ENCODE measurements around the gene EPB41L4B.

The EPB41L4B gene

DNA sequence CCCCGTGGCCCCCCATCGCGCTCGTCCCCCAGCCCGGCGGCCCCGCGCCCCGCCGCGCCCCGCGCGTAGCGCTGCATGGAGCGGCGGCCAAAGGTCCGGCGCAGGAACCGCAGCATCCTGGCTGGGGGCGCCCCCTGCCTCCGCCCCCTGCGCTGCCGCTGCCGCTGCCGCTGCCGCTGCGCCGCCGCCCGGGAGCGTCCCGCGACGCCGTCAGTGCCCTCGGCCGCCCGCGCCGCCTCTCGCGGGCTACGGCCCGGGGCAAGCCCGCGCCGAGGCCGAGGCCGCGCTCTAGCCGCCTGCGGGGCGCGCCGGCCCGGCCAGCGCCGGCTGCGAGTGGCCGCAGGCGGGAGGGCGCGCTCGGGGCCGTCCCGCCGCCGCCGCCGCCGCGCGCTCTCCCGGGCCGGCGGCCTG lies 523 bp downstream of the EPB41L4B start:
- no peak for DNase-seq (ENCODE audit: low spot score)

DNA sequence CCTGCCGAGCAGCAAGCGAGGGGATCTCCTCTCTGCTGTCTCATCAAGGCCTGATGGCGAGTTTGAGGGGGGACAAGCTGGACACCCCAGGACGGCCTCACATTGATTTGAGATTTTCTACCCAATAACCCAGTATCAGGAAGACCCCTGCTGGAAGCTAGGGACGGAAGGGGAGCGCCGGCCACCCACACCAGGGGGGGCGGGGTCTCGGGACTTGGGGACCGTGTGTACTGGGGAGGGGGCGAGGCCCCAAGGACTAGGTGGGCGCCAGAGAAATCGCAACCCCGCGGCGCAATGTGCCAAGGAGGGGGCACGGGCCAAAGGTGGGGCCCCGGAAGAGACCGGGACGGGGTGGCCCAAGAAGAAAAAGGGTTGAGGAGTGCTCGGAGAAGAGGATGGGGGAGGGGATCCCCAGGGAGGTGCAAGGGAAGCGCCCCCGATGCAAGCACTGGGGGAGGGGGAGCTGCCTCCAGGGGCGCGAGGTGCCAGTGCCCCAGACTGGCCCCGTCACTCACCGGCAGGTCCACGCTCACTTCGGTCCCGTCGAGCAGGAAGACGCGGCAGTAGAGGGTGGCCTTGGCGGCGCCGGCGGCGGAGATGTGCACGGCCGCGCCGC lies 1.1 kb downstream of the EPB41L4B start:
- no peak for DNase-seq (ENCODE audit: low spot score)

DNA sequence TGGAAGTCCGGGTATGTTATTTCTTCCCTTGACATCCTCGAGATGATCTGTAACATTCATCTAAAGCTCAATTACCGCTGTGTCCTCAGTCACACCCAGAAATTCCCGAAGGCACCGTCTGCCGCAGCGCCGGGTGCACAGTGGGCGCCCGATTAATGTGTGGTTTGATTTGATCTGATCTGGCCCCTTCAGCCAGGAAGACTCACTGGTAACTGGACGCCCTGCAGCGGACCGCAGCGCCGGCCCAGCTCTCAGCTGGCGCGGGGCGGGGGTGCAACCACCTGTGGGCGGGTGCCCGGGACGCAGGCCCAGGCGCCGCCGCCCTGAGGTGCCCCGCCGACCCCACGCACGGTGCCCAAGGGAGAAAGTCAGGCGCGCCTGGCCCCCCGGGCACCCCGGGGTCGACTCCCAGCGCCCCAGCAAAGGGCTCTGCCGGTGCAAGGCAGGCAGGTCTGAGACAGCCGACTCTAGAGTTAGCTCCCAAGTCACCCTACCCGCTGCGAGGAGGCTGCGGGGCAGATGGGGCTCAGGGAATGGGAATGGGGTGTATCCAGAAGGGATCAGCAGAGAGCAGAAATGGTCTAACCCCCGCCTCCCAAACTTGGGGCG lies 1.7 kb downstream of the EPB41L4B start:
- DNase-seq (ENCODE audit: low spot score): no peak

DNA sequence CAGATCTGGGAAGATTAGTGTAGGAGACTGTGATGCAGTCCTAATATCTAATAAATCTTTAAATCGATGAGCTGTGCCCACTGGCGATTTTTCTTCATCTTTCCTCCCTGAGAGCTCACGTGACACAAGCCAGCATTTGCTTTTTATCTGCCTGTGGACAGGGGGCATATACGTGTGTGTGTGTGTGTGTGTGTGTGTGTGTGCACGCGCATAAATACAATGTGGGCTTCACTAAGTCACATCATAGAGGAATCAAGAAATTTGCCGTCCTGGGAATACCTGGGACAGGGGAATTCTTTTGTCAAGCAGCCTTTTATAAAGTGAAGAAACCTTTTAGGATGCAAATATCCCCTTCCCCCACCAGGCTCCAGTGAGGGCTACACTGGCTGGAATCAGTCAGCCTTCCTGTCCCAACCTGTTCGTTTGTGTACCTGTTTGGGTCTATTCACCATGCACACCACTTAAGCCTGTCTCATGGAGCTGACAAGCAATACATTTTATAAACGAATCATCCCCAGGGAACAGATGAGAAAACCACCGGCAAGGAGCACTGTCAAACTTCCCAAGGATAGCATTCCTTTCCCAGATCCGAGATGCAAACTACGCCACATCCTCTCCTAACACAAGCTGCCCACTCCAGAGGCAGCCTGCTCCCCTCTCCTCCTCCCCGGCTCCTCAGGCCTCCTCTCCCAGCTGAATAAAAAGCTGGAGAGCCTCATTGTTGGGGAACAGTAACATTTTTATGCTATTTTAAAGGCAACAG lies 2.7 kb downstream of the EPB41L4B start:
- DNase-seq (ENCODE audit: low spot score): no peak

DNA sequence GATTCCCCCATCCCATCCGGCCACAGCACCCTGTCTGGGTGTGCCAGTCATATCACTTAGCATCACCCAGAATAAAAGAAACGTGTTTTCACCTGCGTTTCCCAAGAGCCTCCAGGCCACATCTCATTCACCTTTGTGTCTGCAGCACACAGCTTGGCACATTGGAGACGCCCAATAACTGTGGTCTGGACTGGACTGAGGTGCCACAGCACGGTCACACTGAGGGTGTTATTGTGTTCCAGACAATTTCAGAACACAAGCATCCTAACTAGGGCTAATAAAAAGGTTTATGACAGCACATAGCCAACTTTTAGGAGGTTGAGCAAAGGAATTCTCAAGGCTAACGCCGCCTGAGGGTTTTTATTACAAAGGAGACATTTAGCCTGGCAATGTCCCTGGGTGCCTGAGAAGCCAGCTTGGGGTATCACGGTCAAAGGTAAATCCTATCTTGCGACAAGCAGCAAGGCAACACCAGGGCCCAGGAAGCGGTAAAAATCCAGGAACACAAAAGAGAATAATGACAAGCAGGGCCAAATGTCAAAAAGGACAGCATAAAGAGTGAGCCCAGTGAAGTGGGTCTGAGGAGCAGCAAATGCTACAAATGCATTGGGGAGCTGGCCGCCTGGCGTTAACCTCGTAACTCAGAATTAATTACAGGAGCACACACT lies 3.4 kb downstream of the EPB41L4B start:
- DNase-seq (ENCODE audit: low spot score): no peak

DNA sequence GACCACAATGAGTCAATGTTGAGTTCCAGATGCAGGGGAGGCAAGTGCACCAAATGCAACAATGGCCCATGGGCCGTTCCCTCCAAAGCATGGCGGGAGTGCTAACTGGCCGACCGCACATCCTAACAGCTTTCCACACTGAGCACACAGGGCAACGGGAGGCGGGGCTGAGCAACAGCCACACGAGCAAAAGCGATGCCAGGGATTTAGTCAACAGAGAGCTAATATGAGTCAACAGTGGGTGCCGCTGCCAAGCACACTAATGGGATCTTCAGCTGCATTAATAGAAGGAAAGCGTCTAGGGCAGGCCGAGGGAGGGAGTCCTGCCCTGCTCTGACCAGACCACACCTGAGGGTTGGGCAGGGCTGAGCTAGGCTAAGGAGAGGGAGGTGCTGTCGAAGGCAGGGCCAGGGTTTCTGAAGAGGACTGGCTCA lies 4.6 kb downstream of the EPB41L4B start:
- no peak for DNase-seq (ENCODE audit: low spot score)

DNA sequence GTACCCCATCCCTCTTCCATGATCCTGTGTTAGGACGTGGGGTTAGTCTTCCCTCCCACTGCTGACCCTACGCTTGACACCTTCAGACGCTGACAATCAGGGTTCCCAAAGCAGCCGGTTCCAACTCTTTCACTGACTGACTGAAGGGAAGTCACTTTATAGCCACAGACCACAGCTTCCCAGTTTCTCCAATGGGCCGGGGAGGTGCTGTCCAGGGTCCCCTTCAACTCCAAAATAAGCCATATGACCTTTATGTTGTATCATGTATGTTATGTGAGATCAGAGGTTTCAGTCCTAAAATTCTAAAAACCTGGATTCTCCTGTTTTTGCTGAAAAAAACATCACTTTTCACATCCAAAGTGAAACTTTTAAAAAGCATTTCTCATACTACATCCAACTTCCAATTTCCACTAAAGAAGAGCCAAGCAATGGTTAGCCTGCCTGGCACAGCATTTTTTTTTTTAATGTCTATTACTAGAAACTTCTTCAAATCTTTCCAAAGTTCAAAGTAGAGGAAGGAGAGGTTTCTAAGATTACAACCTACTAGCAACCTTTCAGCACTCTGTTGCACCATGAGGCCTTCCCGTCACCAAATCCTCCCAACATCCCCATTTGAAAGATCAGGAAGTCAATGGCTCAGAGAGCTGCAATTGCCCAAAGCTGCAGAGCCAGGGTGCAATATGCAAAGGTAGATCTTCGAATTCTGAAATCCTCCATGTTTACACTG lies 5.2 kb downstream of the EPB41L4B start:
- DNase-seq (ENCODE audit: low spot score): no peak

DNA sequence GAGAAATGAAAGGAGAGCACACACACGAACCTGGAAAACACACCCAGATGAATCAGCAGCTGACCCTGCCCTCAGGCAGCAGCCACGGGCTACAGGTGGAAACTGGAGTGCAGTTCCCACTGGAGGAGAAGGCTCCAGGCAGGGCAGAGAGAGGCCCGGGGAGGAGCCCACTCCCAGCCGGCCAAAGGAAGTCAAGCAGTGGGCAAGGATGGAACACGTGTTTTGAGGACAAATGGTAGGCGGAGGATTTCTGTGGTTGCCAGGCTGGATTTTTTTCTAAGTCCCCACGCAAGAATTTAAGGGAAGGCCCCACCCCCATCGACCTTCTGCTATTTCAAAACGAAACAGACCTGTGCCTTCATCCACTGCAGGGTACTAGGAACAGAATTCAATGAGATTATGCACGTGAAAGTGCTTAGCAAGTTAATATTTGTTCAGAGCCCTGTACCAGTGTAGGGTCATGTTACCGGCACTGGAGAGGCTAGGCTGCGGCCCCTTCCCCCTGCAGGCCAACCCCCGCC lies 6.8 kb downstream of the EPB41L4B start:
- DNase-seq (ENCODE audit: low spot score): no peak

DNA sequence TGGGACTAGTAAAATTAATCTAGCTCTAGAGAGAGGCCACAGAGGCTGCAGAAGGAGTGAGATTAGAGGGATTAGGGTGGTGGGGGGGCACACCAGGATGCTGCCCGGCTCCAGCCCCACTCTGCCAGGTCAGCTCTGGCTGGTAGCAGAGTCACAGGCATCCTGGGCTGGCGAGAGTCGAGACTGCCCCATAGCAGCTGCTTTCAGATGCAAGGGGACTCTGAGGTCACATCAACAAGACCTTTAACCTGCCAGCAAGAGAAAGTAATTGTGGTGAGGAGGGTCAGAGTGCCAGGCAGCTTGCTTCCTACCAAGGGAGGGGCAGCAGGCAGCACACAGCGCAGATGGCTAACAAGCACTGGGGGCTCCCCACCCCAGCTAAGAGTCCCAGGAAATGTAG lies 7.5 kb downstream of the EPB41L4B start:
- DNase-seq (ENCODE audit: low spot score): no peak

DNA sequence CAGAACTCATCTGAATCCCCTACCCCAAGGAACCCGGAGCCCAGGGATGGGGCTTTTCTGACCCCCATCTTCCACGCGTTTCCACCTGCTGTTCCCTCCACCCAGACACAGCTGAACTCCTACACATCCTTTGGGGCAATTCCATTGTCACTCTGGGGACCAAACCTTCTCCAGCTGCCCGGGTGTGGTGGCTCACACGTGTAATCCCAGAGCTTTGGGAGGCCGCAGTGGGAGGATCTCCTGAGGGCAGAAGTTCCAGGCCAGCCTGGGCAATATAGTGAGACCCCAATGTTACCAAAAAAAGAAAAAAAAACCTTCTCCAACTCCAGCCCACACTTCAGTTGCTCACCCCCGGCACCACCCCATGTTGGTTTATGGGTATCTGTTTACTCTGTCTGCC lies 8.1 kb downstream of the EPB41L4B start:
- DNase-seq (ENCODE audit: low spot score): no peak

DNA sequence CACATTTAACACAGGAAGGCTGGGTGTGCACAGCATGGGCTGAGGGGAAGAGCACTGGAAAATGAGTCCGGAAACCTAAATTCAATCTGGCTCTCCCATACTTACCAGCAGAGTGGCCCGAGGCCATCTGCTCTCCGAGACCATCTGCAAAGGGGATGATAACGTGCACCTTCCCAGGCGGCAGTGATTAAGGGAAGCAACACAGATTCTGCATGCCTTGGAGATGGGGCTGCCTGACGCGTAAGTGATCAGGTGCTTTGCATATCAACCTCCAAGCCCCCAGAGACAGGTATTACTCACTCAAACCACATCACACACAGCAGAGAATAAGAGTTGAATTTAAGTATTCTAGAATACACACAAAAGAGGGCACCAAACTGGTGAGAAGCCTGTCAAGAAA lies 9.1 kb downstream of the EPB41L4B start:
- DNase-seq (ENCODE audit: low spot score): no peak

DNA sequence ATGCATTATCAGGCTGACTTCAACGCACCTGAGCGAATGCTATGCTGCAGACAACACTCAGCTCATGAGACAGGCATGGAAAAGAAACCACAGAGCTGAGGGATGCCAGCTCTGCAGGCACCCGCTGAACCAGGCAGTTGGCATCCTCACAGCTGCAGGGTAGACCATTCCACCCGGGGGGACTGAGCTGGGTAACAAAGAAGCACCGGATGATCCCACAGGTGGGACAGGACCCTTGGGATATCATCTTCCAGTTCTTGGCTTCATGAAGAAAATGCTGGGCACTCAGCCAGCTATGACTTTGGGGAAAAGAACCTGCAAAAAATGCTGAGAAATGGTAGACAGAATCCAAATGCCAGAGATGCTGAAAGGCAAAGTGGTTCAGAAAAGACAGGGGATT lies 9.6 kb downstream of the EPB41L4B start:
- no peak for DNase-seq (ENCODE audit: low spot score)

DNA sequence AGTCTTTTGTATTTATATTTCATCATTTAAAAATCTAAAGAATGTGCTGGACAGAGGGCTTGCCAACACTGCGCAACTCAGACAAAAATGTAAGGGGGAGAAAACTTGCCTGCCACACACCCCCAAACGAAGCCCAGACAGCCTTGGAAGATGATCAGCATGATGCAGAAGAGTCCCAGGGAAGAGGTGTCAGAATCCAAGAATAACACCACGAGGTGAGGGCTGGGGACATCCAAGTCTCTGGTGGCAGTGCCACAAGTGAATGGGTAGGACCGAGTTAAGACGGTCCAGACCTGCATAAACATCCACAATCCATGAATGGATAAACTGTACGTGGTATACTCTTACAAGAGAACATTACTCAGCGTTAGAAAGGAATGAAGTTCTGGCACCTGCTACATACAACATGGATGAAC lies 10.4 kb downstream of the EPB41L4B start:
- no peak for DNase-seq (ENCODE audit: low spot score)

DNA sequence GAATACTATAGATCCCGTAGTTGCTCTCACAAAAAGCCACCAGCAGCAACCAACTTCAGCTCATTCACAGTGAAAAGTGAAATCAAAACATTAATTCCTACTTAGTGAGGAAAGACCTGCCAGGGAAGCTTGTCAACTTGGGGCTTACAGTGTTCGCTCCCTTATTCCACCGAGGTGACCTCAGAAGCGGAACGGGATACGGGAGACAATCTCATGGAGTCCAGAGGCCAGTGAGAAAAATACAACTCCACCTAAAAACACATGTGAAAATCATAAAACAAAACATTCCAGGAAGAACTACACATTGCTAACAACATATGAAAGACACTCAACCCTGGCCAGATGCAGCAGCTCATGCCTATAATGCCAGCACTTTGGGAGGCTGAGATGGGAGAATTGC lies 11.6 kb downstream of the EPB41L4B start:
- DNase-seq (ENCODE audit: low spot score): no peak

DNA sequence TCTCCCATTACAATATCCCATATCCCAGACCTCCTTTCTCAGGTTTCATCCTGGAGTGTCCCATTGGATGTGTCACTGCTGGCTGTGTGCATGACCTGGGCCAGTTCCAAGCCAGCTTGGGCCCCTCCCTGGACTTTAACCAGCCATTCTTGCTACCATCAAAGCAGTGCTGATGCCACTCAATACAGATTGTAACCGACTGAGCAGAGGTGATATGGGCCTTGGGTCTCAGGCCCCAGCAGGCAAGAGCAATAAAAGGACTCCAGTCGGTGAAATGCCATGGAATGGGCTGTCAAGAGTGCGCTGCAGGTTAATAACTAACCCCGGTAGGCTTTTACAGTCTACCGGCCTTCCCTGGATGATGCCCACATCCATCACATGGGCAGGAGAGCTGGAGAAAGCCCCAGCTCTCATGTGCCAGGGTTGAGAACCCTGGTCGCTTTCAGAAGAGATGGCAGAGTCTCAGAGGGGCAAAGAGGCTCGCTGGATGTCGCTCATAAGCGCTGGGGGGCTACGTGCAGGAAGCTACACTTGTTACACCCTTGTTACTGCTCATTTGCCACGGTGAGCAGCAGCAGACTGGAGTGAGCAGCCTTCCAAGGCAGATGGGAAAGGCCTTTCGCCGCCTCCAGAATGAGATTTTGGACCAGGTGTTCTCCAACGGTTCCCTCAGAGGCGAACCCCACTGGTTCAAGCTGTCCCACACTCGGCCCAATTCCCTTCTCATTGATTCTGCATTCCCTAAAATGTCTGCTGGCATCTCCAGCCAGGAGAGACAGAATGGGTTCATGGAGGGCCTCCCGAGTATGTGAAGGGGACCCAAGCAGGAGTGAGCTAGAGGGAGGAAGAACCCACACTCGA lies 13.2 kb downstream of the EPB41L4B start:
- no peak for DNase-seq (ENCODE audit: low spot score)

DNA sequence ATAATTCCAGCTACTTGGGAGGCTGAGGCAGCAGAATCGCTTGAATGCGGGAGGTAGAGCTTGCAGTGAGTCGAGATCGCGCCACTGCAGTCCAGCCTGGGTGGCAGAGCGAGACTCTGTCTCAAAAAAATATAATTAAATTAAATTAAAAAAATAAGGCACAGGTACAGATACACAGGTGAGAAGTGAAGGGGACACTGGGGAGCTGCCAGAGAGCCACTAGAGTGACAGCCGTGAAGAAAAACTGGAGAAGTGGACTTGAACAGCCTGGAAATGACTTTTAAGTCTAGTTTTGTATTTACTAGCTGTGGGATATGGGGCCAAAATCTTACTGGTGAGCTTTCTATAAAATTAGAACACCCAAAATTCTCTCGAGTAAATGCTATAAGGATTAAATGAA lies 15.1 kb downstream of the EPB41L4B start:
- no peak for DNase-seq (ENCODE audit: low spot score)

DNA sequence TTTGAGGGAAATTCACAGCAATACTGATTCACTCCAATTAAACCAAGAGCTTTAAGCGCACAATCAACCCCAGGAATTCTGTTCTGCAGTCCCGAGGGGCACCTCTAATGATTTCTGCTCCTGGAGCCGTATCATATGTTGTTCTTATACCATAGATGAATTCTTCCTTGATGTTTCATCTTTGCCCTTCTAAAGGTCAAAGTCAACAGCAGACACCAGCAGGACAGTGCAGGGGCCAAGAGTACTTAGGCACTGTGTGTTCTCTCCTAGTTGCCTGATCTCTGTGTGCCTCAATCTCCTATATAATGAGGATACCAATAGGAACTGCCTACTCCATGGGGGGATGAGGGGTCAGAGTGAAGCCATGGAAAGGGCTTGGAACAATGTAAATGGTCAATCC lies 16.5 kb downstream of the EPB41L4B start:
- DNase-seq (ENCODE audit: low spot score): no peak

DNA sequence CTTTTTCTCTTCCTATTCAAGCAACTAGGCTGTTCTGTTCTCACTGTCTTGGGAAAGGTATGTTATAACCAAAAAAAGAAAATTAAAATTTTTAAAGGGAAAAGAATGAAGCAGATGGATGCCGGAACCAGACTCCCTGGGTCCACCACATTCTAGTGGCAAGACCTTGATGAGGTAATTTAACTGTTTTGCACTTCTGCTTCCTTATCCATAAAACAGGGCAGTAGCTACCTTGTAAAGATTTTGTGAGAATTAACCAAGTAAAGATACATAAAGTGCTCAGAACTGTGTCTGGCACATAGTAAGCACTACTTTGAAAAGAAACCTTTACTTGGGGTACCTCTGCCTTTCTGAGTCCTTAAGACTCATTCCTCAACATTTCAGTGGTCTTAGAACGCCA lies 17.0 kb downstream of the EPB41L4B start:
- no peak for DNase-seq (ENCODE audit: low spot score)

DNA sequence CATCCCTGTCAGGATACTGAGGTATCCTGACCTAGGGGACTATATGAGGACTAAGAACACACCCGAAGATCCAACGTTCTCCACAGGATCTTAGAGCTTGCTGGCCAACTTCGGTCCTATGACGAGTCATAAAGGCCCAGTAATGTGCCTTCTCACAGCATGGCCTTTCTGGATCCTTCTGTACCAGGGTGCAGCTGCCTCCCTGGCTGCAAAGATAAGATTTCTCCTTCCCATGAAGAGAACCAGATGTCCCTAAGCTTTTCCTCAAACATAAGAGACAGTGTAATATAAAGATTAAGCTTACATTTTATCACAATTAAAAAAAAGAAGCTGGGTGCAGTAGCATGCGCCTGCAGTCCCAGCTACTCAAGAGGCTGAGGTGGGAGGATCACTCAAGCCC lies 18.3 kb downstream of the EPB41L4B start:
- DNase-seq (ENCODE audit: low spot score): no peak

DNA sequence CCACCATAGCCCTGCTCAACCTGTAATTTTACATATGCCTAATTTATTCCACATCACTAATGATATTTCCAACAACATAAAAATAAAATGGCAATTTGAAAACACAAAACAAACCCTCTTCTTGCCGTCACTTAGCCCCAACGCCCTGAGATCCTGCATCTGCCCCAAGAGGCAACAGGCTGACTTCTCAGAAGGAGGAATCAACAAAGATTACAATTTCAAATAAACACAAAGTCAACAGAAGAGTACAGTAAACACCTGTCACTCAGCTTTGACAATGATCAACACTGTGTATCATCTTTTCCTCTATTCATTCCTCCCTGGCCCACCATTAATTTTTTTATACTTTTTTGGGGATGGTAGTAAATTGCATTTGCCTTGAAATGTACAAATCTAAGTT lies 19.8 kb downstream of the EPB41L4B start:
- DNase-seq (ENCODE audit: low spot score): no peak

DNA sequence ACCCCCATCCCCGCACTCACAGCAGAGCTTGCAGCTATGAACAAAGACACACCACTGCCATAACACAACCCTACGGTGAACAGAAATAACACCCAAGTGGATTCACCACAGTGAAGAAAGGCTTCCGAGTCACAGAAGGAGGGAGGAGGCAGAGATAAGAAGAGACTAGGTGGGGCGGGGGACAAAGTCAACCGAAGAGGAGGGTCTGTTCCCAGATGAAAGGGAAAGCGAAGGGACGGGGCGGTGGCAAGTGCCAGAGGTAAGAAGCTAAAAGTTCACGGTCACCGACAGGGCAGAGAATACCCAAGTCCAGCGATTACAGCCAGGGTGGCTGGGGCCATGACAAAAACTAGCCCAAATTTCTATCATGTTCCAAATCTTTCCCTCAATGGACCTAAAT lies 21.0 kb downstream of the EPB41L4B start:
- DNase-seq (ENCODE audit: low spot score): no peak

All from CD4-positive, alpha-beta T cell treated with Interleukin-6 at 100 ng/mL for 8 hours (primary cell).